ENCODE measurements around the gene CCR7.
A peak's percentile ranks its signal among the peaks of the same experiment; 100 is the strongest.

The CCR7 gene

GRCh38 chr17:40539711-40540411, 25.4 kb downstream of the CCR7 start:
- no peak overlapping the region for H3K9ac ChIP-seq (ENCODE audit: low read length)
- H3K4me1 ChIP-seq (ENCODE audit: control insufficient read depth, insufficient read depth, low read length) = peaks cover 32% of the 10 kb centered on the region
- H3K36me3 ChIP-seq (ENCODE audit: control insufficient read depth, insufficient read depth, low read length) = no peaks in the 10 kb centered on the region
- peak overlapping the region; percentile 8 for H3K27ac ChIP-seq (ENCODE audit: low read depth, low read length)
- H3K27me3 ChIP-seq (ENCODE audit: control insufficient read depth, insufficient read depth, low read length) = no peaks in the 10 kb centered on the region
- H3K4me3 ChIP-seq (ENCODE audit: low read length) = no peak overlapping the region

GRCh38 chr17:40538936-40539705, 26.2 kb downstream of the CCR7 start:
- Histone ChIP-seq H3K27me3 (ENCODE audit: control insufficient read depth, insufficient read depth, low read length) (no peaks in the 10 kb centered on the region), H3K36me3 (ENCODE audit: control insufficient read depth, insufficient read depth, low read length) (no peaks in the 10 kb centered on the region), H3K4me3 (ENCODE audit: low read length) (no peak overlapping the region), H3K4me1 (ENCODE audit: control insufficient read depth, insufficient read depth, low read length) (peaks cover 32% of the 10 kb centered on the region), H3K27ac (ENCODE audit: low read depth, low read length) (peak overlapping the region; percentile 3), H3K9ac (ENCODE audit: low read length) (no peak overlapping the region)

- no peak overlapping the region for H3K9ac ChIP-seq (ENCODE audit: low read length)
- H3K4me3 ChIP-seq (ENCODE audit: low read length) = no peak overlapping the region
- peak overlapping the region; percentile 3 for H3K27ac ChIP-seq (ENCODE audit: low read depth, low read length)
- peaks cover 34% of the 10 kb centered on the region for H3K4me1 ChIP-seq (ENCODE audit: control insufficient read depth, insufficient read depth, low read length)
- H3K27me3 ChIP-seq (ENCODE audit: control insufficient read depth, insufficient read depth, low read length) = no peaks in the 10 kb centered on the region
- no peaks in the 10 kb centered on the region for H3K36me3 ChIP-seq (ENCODE audit: control insufficient read depth, insufficient read depth, low read length)
Observed at GRCh38 chr17:40538019-40538935, 27.0 kb downstream of the CCR7 start.

GRCh38 chr17:40536295-40537171, 28.7 kb downstream of the CCR7 start:
- H3K36me3 ChIP-seq (ENCODE audit: control insufficient read depth, insufficient read depth, low read length) = no peaks in the 10 kb centered on the region
- peaks cover 27% of the 10 kb centered on the region for H3K4me1 ChIP-seq (ENCODE audit: control insufficient read depth, insufficient read depth, low read length)
- H3K27me3 ChIP-seq (ENCODE audit: control insufficient read depth, insufficient read depth, low read length) = no peaks in the 10 kb centered on the region
- H3K9ac ChIP-seq (ENCODE audit: low read length) = no peak overlapping the region
- H3K4me3 ChIP-seq (ENCODE audit: low read length) = no peak overlapping the region
- peak overlapping the region; percentile 2 for H3K27ac ChIP-seq (ENCODE audit: low read depth, low read length)

GRCh38 chr17:40535924-40536294, 29.4 kb downstream of the CCR7 start:
- Histone ChIP-seq H3K4me3 (ENCODE audit: low read length) (no peak overlapping the region), H3K36me3 (ENCODE audit: control insufficient read depth, insufficient read depth, low read length) (no peaks in the 10 kb centered on the region), H3K27me3 (ENCODE audit: control insufficient read depth, insufficient read depth, low read length) (no peaks in the 10 kb centered on the region), H3K9ac (ENCODE audit: low read length) (no peak overlapping the region), H3K27ac (ENCODE audit: low read depth, low read length) (no peak overlapping the region), H3K4me1 (ENCODE audit: control insufficient read depth, insufficient read depth, low read length) (peaks cover 27% of the 10 kb centered on the region)

GRCh38 chr17:40535438-40535837, 29.8 kb downstream of the CCR7 start:
- Histone ChIP-seq H3K9ac (ENCODE audit: low read length) (no peak overlapping the region), H3K4me3 (ENCODE audit: low read length) (no peak overlapping the region), H3K27ac (ENCODE audit: low read depth, low read length) (no peak overlapping the region), H3K27me3 (ENCODE audit: control insufficient read depth, insufficient read depth, low read length) (no peaks in the 10 kb centered on the region), H3K36me3 (ENCODE audit: control insufficient read depth, insufficient read depth, low read length) (no peaks in the 10 kb centered on the region), H3K4me1 (ENCODE audit: control insufficient read depth, insufficient read depth, low read length) (peaks cover 27% of the 10 kb centered on the region)

- Histone ChIP-seq H3K4me3 (ENCODE audit: low read length) (no peak overlapping the region), H3K9ac (ENCODE audit: low read length) (no peak overlapping the region), H3K27ac (ENCODE audit: low read depth, low read length) (no peak overlapping the region), H3K36me3 (ENCODE audit: control insufficient read depth, insufficient read depth, low read length) (no peaks in the 10 kb centered on the region), H3K4me1 (ENCODE audit: control insufficient read depth, insufficient read depth, low read length) (peaks cover 27% of the 10 kb centered on the region), H3K27me3 (ENCODE audit: control insufficient read depth, insufficient read depth, low read length) (no peaks in the 10 kb centered on the region)
Observed at GRCh38 chr17:40534371-40535189, 30.7 kb downstream of the CCR7 start.

GRCh38 chr17:40533896-40534295, 31.4 kb downstream of the CCR7 start:
- H3K36me3 ChIP-seq (ENCODE audit: control insufficient read depth, insufficient read depth, low read length) = no peaks in the 10 kb centered on the region
- no peaks in the 10 kb centered on the region for H3K27me3 ChIP-seq (ENCODE audit: control insufficient read depth, insufficient read depth, low read length)
- H3K9ac ChIP-seq (ENCODE audit: low read length) = no peak overlapping the region
- H3K4me3 ChIP-seq (ENCODE audit: low read length) = no peak overlapping the region
- peaks cover 27% of the 10 kb centered on the region for H3K4me1 ChIP-seq (ENCODE audit: control insufficient read depth, insufficient read depth, low read length)
- no peak overlapping the region for H3K27ac ChIP-seq (ENCODE audit: low read depth, low read length)

GRCh38 chr17:40532520-40533253, 32.6 kb downstream of the CCR7 start:
- peak overlapping the region; percentile 34 for H3K4me3 ChIP-seq (ENCODE audit: low read length)
- peak overlapping the region; percentile 18 for H3K9ac ChIP-seq (ENCODE audit: low read length)
- H3K36me3 ChIP-seq (ENCODE audit: control insufficient read depth, insufficient read depth, low read length) = no peaks in the 10 kb centered on the region
- peaks cover 20% of the 10 kb centered on the region for H3K4me1 ChIP-seq (ENCODE audit: control insufficient read depth, insufficient read depth, low read length)
- H3K27me3 ChIP-seq (ENCODE audit: control insufficient read depth, insufficient read depth, low read length) = no peaks in the 10 kb centered on the region
- H3K27ac ChIP-seq (ENCODE audit: low read depth, low read length) = no peak overlapping the region

GRCh38 chr17:40531051-40531991, 34.0 kb downstream of the CCR7 start:
- no peak overlapping the region for H3K9ac ChIP-seq (ENCODE audit: low read length)
- no peak overlapping the region for H3K4me3 ChIP-seq (ENCODE audit: low read length)
- H3K36me3 ChIP-seq (ENCODE audit: control insufficient read depth, insufficient read depth, low read length) = no peaks in the 10 kb centered on the region
- no peak overlapping the region for H3K27ac ChIP-seq (ENCODE audit: low read depth, low read length)
- no peaks in the 10 kb centered on the region for H3K27me3 ChIP-seq (ENCODE audit: control insufficient read depth, insufficient read depth, low read length)
- peaks cover 19% of the 10 kb centered on the region for H3K4me1 ChIP-seq (ENCODE audit: control insufficient read depth, insufficient read depth, low read length)
